Panc1 (cell line): ENCODE results near the gene FANCC.
"Not testable (repeated sequence)": the region's sequence is repeated elsewhere in the genome, so short reads cannot be mapped to it uniquely, and the experiment has no call there.

Source experiments
- CTCF ChIP-seq: fragments of 450-650 bp; IDR thresholded peaks from 2 replicates; pipeline ENCODE4 v1.5.1; 2017; ENCODE audit warnings: mild to moderate bottlenecking
- POLR2AphosphoS5 ChIP-seq: IDR thresholded peaks from 2 replicates; pipeline ENCODE4 v1.6.1; 2012; ENCODE audit warnings: mild to moderate bottlenecking, low read depth, low read length, moderate library complexity
- SIN3A ChIP-seq: IDR thresholded peaks from 2 replicates; pipeline ENCODE4 v1.6.1; 2012; ENCODE audit warnings: low read depth, mild to moderate bottlenecking, low read length, moderate library complexity, borderline replicate concordance; ENCODE audit not compliant: insufficient read depth

DNA sequence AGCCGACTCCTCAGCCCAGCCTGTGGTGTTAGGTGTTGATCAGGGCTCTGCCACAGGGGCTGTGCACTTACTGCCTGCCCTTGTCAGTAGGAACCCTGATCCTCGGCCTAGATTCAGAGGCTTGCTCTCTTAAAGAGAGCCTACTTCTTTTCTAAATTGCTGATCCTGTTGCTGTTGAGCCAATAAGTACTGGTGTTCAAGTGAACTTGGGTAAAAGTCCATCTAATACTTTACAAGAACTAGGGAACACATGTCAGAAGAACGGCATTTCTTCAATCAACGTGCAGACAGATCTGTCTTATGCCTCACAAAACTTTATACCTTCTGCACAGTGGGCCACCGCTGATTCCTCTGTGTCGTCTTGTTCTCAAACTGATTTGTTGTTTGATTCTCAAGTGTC is 24.2 kb downstream of the FANCC start:
- TF ChIP-seq SIN3A, CTCF, POLR2AphosphoS5: not testable (repeated sequence)
